Mucosa of descending colon (tissue), 3 donors: ENCODE results near the gene SNX4. TPM values are rescaled to one million over a fixed set of nuclear protein-coding genes. Genes with fewer than 3 reads are reported as not detected.

ENCODE experiments used
- ATAC-seq: fragments of 200-7000 bp; cut with Tn5 transposase; one replicate; pipeline ENCODE4 v1.9.1; 2020; ENCODE audit warnings: mild to moderate bottlenecking, moderate library complexity
- DNase-seq, 3 donors: peaks; one replicate each; pipeline ENCODE4 v3.0.0-alpha.2; 2020
- H3K36me3 ChIP-seq: fragments of 200-600 bp; one replicate; pipeline ENCODE4 v1.8.0; 2021; ENCODE audit warnings: low read depth, mild to moderate bottlenecking
- H3K4me1 ChIP-seq: fragments of 200-600 bp; one replicate; pipeline ENCODE4 v1.8.0; 2021; ENCODE audit warnings: low read depth, mild to moderate bottlenecking
- H3K4me3 ChIP-seq: fragments of 200-600 bp; one replicate; pipeline ENCODE4 v1.8.0; 2021; ENCODE audit warnings: mild to moderate bottlenecking
- H3K9me3 ChIP-seq: fragments of 200-600 bp; one replicate; pipeline ENCODE4 v1.8.0; 2021; ENCODE audit warnings: mild to moderate bottlenecking
- intact Hi-C, 2 donors: fragments of 100-400 bp; cut with DNase I in 1 of 2; cut with micrococcal nuclease in 1 of 2; formaldehyde crosslinking; loops; one replicate each; pipeline versions ENCODE4 v1.11.0 to v1.11.1; 2022; cut with DNase I, micrococcal nuclease
- total RNA-seq, 3 donors: library from RNA; stranded (reverse); fragmentation: NEBNext Ultra II Directional in 2 of 3; extraction: Animal tissue kit (Norgen Biotek cat#: 25700) in 2 of 3; gene quantifications; one replicate each; pipeline versions ENCODE4 v1.2.1 to v1.2.4, GENCODE V29; 2021 to 2023
- TF ChIP-seq, protein P1 (sequence below): fragments of 200-600 bp; IDR thresholded peaks from one replicate; pipeline ENCODE4 v1.8.0; 2022; ENCODE audit warnings: antibody characterized with exemption, mild to moderate bottlenecking
- donor health status: DM: no; HTN: no; CAD: no; lungs with moderate emphysema.
- donor health status: DM: no; HTN: no; CAD: no.
- donor health status: DM: no; HTN: yes; CAD: no.

Gene SNX4
- total RNA-seq, 3 donors from 2014 or later, result 34.5 to 50.6 (median 46.9) TPM

DNA sequence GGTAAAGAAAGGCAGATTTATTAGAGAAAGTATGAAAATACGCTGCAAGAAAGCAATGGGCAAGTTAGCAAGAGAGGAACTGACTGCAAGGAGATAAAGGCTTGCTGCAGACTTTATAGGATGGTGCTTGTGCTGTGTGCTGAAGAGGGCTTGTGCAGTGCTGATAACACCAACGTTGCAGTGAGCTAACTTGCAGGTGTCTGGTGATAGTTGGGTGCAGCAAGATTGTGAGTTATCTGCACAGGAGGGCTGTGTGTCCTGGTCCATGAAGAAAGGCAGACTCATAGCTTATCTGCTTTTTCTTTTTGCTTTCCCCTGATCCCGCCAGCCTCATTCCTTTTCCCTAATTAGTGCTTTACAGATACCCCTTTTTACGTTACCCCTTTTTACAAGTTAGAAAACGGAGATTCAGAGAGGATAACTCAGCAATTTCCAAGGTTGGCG lies 86.9 kb downstream of the SNX4 start:
- H3K36me3 ChIP-seq, result no peaks in the 10 kb centered on the region
- peaks cover 4% of the 10 kb centered on the region for H3K4me1 ChIP-seq
- no peaks in the 10 kb centered on the region for H3K9me3 ChIP-seq
- intact Hi-C loops, result no loop called here
- DNase-seq (no peak), ATAC-seq (no peak)
- TF ChIP-seq, protein P1, sequence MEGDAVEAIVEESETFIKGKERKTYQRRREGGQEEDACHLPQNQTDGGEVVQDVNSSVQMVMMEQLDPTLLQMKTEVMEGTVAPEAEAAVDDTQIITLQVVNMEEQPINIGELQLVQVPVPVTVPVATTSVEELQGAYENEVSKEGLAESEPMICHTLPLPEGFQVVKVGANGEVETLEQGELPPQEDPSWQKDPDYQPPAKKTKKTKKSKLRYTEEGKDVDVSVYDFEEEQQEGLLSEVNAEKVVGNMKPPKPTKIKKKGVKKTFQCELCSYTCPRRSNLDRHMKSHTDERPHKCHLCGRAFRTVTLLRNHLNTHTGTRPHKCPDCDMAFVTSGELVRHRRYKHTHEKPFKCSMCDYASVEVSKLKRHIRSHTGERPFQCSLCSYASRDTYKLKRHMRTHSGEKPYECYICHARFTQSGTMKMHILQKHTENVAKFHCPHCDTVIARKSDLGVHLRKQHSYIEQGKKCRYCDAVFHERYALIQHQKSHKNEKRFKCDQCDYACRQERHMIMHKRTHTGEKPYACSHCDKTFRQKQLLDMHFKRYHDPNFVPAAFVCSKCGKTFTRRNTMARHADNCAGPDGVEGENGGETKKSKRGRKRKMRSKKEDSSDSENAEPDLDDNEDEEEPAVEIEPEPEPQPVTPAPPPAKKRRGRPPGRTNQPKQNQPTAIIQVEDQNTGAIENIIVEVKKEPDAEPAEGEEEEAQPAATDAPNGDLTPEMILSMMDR, result no peak
- no peak overlapping the region for H3K4me3 ChIP-seq

- Histone ChIP-seq H3K9me3 (no peaks in the 10 kb centered on the region), H3K4me3 (no peak overlapping the region), H3K4me1 (no peaks in the 10 kb centered on the region), H3K36me3 (no peaks in the 10 kb centered on the region)
- intact Hi-C loops, result no loop called here
- ATAC-seq (no peak), DNase-seq (no peak)
- TF ChIP-seq, protein P1, result no peak
Observed at GRCh38 chr3:125431912-125432790, 87.9 kb downstream of the SNX4 start.

GRCh38 chr3:125431391-125431790 lies 88.6 kb downstream of the SNX4 start:
- intact Hi-C loops, result no loop called here

DNA sequence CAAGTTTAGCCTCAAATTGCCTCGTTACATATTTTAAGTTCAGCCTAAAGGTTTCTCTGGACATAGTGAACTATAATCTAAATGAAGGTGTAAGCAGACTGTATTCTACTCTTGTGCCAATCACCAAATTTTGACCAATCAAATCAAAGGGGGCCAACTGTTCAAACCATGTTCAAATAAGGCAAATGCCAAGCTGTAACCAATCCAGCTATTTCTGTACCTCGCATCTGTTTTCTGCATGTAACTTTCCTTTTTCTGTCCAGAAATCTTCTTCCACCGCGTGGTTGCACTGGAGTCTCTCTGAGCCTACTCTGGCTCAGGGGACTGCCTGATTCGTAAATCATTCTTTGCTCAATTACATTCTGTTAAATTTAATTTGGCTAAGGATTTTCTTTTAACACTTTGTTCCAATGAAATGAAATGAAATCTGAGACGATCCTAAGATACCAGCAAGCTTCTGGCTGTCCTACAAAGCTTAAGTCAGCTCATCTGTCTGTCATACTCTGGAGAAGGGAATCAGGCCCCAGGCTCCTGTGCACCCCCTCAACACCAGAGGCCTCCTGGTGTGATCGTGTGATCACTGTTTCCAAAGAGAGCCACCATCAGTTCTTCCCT lies 91.7 kb downstream of the SNX4 start:
- DNase-seq (no peak), ATAC-seq (no peak)
- H3K4me3 ChIP-seq, result no peak overlapping the region
- intact Hi-C loops, result no loop called here
- TF ChIP-seq, protein P1, result no peak
- H3K9me3 ChIP-seq, result no peaks in the 10 kb centered on the region
- H3K4me1 ChIP-seq, result no peaks in the 10 kb centered on the region
- no peaks in the 10 kb centered on the region for H3K36me3 ChIP-seq

More at GRCh38 chr3:125431391-125431790, 88.6 kb downstream of the SNX4 start:
- H3K9me3 ChIP-seq, result no peaks in the 10 kb centered on the region
- no peaks in the 10 kb centered on the region for H3K4me1 ChIP-seq
- DNase-seq (no peak), ATAC-seq (no peak)
- H3K4me3 ChIP-seq, result no peak overlapping the region
- H3K36me3 ChIP-seq, result no peaks in the 10 kb centered on the region
- TF ChIP-seq, protein P1, result no peak

DNA sequence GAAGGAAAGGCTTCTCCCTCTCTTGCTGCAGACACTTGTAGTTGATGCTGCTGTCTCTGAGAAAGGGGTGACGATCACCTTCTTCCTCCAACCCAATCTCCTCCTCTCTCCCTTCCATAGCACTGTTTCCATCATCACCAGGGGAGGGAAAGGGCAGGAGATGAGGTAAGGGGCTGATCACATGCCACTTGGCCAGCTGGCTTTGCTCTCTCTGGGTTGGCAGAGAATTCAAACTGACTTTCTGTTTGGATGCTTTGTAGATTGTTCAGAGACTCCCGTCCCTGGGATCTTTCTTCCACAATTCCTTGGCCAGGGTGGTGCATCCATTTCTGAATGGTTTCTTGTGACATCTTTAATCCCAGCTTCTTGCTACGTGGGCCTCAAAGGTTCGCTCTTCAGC lies 101.7 kb downstream of the SNX4 start:
- intact Hi-C loops, result no loop called here
- Histone ChIP-seq H3K4me3 (no peak overlapping the region), H3K4me1 (no peaks in the 10 kb centered on the region), H3K9me3 (no peaks in the 10 kb centered on the region), H3K36me3 (no peaks in the 10 kb centered on the region)
- DNase-seq (no peak), ATAC-seq (no peak)
- TF ChIP-seq, protein P1, result no peak
